DMS 273 (cell line): Measurements from ENCODE around the gene PYGB.

Experiments used
- DNase-seq: peaks from one replicate; lab custom pipeline; 2025; ENCODE audit not compliant: unreplicated experiment; lab: John Stamatoyannopoulos, UW

PYGB gene

GRCh38 chr20:25269057-25269832, 21.4 kb downstream of the PYGB start:
- DNase-seq = no peak

DNA sequence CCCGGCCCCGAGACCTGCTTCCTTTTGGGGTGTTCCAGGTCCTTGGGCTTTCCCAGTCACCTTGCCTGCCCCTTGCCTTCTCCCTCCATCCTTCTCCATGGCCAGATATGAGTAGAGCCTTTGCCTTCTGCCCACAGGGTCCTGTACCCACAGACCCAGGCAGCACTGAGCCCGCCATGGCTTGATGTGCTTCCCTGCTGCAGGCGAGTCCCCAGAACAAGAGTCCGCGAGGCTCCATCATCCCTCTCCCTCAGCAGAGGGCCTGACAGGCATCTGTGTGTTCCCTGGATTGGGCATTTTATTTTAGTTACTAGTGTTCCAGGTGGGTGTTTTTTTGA, 21.9 kb downstream of the PYGB start:
- no peak for DNase-seq

- DNase-seq = peak; percentile 63
Measured at GRCh38 chr20:25270829-25271251, 23.0 kb downstream of the PYGB start.

DNA sequence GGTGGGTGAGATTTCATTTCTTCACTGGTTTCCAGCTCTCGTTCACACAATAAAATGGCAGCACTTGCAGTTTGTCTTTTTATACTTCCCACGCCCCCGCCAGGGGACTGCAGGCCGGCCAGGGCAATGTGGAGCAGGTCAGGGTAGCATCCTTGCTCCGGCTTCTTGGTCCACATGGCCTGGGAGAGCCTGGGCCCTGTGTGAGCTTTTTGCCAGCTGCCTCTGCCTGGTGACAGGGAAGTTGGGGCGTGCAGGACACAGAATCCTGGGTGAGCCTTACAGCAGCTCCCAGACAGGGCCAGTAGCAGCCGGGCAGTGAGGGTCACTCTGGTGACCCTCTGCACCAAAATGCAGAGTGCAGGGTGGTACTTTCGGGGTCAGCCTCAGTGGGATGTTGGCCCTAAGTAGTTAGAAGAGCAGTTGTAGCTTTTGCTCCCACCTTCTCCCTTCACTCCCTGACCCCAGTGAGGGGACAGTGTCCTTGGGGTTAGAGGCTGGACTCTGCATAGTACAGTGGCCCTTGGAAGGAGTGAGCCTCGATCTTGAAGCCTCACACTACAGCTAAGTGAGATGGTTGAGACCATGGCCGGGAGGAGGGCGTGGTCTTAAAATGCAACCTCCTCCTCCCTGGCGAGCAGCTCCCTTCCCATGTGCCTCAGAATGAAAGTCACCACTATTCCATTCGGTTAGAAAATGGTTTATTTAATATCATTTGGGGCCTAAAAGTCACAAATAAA, 23.8 kb downstream of the PYGB start:
- DNase-seq = no peak

DNA sequence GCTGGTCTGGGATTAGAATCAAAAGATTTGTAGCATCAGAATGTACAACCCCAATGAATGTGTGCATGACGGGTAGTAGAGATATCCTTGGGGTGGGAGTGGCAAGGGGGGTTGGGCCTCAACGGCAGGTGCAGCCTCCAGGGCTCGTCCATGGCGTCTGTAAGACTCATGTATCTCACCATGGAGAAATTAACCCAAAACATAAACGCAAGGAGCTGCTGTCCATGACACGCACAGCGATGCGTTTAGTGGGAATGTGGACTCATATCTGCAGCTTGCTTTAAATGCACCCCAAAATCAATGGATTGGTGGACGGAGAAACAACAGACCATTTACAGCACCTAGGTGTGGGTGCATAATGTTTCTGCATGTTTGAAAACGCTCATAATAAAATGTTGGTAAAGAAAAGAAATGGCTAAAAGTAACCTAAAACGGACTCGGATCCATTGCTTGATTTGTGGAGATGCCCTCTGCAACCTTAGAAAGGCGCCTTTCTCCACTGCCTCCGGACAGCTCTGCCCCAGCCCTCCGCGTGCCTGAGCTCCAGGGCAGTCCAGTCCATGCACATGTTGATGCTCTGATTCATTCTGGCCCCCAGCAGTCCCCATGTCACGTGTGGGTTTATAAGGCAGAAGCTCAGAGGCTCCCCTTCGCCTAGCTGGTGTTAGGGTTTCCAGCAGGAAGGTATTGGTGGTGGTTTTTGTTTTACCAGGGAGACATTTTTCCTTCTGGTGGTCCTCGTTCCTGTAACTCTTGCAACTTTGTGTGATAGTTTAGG, 24.5 kb downstream of the PYGB start:
- DNase-seq = no peak

GRCh38 chr20:25273046-25273445, 25.2 kb downstream of the PYGB start:
- peak; percentile 78 for DNase-seq

DNA sequence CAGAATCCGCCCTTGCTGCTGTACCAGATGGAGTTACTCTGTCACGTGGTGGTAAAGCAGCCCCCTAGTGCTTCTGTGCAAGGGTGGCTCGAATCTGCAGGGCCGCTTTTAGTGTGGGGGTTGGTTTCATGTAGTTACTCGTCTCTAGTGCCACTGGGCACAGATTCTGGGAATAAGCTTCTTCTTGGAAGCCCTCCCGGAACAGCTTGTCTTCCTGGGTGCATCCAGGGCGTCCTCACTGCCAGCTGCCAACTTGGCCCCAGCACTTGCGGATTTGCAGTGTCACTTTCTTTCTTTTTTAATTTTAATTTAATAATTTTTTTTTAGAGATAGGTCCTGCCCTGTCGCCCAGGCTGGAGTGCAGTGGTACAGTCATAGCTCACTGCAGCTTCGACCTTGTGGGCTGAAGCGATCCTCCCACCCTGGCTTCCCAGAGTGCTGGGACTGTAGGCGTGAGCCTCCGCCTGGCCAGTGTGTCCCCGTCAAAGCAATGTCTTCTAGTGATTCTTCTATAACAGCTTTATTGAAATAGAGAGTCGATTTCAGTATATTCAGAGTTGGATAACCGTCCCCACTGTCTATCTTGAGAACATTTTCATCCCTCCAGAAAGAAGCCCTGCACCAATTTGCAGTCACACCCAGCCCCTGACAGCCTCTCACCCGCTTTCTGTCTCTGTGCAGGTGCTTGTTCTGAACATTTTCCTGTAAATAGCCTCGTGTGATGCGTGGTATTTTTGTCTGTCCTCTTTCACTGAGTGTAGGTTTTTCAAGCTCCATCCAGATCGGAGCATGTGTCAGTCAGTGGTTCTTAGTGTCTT, 25.9 kb downstream of the PYGB start:
- DNase-seq = peak; percentile 85

GRCh38 chr20:25274481-25274880, 26.6 kb downstream of the PYGB start:
- DNase-seq = no peak

DNA sequence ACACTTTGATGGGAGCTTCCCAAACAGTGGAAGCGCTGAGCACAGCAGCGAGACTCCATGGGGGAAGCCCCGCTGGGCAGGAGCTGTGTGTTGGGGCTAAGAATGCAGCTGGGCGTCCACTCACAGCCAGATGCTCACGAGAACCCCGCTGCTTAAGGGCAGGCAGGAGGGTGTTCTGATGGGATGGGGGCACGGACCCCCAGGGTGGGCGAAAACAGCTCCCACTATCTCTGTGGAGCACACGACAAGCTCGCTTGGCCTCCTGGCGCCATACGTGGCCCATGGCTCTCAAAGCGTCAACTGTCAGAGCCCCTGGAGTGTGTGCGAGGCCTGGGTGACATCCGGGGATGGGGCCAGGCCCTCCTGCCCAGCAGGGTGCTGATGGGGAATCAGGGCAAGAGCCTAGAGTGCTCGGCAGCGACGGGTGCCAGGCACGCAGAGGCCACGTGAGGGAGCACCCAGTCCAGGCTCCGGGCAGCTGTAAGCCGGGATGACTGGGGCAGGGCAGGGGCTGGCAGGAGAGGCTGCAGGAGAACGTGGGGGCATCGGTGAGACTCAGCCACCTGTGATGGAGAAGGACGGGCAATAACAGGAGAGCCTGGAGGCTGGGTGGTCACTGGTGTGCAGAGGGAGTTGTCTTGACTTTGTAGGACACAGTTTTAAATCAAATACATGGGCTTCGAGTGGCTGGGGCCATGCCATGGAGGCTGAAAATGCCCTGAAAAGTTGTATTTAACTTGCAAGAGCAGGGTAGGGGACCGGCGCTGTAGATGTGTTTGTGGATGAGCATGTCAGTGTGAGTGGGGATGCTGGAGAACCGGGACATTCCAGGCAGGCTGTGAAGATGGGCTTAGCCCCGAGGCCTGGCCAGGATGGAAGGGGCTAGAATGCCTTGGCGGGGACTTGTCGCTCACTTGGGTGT, 27.3 kb downstream of the PYGB start:
- DNase-seq = no peak

- no peak for DNase-seq
Measured at GRCh38 chr20:25275813-25276532, 28.1 kb downstream of the PYGB start.

GRCh38 chr20:25276533-25277050, 28.7 kb downstream of the PYGB start:
- no peak for DNase-seq

GRCh38 chr20:25277051-25277801, 29.3 kb downstream of the PYGB start:
- DNase-seq = no peak

DNA sequence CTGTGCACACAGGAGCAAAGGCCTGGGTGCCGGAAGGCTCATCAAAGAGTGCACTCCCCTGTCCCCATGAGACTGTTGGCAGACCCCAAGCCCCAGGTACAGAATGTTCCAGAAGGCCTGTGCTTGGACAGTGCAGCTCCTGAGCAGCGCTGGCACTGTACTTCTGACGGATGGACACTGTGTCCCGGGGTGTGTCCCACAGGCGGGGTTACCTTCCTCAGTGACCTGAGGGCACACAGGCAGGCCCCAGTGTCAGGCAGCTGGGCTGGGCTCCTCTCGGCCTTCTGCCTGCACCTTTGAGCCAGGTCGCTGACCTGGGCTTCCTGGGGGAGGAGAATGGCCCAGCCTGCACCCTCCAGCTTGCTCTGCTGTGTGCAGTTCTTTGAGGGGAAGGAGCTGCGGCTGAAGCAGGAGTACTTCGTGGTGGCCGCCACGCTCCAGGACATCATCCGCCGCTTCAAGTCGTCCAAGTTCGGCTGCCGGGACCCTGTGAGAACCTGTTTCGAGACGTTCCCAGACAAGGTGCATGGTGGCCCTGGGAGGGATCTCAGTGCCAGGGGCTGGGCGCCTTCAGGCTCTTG, 30.1 kb downstream of the PYGB start:
- DNase-seq = no peak

DNA sequence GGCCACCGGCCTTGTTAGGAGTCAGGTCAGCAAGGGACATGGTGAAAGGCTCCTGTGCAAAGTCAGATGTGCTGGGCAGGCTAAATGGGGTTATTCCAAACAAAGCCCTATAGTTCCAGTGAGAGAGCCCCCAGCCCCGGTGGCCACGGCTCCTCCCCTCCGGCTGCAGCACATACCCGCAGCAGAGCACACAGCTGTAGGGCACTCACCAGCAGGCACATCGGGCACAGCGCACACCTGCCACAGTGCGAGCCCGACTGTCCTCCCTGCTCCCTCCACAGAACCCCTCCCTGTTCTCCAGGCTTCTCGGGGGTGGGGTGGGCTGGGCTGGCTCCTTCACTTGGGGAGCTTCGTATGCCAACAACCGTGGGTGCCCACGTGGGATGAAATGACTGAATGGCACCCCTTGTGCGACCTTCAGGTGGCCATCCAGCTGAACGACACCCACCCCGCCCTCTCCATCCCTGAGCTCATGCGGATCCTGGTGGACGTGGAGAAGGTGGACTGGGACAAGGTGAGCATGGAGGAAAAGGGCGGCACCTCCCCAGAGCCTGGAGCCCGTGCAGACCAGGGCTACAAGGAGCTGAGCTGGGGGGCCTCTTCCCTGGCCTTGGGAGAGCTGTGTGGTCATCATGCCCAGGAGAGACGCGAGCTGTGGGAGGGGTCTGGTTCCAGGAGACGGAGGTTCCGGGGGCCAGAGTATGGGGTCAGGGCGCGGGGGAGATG, 30.9 kb downstream of the PYGB start:
- DNase-seq = no peak

DNA sequence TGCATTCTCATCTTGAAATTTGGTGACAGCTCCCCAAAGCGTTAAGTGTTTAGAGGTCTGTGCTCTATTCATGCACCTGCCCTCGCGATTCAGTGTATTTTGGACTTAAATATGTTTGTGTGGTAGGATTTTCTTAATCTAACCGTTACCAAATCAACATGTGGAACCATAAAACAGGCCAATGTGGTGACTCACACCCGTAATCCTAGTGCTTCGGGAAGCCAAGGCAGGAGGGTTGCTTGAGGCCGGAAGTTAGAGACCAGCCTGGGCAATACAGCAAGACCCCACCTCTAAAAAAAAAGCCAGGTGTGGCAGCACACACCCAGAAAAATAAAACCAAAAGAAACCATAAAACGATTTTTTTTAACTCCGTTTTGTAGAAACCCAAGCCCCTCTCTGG, 31.5 kb downstream of the PYGB start:
- DNase-seq = no peak

DNA sequence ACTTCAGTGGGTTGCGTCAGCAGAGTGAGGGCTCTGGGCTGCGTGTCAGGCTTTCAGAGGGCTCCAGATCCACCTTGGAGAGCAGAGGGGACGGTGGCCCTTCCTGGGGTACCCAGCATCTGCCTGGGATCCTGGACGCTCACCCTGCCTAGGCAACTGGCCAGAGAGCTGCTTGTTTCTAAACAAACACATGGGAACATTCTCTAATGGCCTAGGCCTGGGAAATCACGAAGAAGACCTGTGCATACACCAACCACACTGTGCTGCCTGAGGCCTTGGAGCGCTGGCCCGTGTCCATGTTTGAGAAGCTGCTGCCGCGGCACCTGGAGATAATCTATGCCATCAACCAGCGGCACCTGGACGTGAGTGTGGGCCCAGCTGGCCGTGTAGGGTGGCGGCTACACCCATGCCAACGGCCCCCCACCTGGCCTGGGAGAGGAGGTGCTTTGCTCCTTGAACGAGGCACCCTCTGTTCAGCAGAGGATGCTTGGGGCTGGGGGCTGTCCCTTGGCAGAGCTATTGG, 32.2 kb downstream of the PYGB start:
- no peak for DNase-seq
